Hypothalamus (tissue), 51 donors: ENCODE measurements around the gene TEX47.

Source experiments
- DNase-seq, 51 donors: peaks; one replicate each; lab custom pipeline; 2025; lab: John Stamatoyannopoulos, UW

The TEX47 gene

DNA sequence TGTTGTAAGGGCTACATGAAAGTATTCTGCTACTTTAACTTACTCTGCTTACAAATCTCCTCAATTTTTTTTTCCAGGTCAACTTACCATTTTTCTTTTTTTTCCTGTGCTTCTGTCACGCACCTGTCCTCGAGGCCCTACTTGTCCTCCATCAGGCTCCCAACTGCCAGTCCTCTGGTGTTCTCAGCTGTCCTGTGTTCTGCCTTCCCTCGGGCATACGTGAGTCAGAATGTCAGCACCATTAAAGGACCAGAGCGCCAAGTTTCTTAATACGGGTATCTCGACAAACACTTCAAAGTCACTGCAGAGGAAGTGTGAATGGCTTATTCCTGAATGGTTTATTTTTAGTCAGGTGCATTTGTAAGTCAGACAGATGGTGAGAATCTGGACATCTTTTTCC lies at the start of gene TEX47:
TSS of gene TEX47 (minus strand) at position 185 of the 400 bp plus-strand sequence. CDS start 795 bp downstream, outside the sequence.
- DNase-seq = peak in 1 of 51 donors; percentile 0

DNA sequence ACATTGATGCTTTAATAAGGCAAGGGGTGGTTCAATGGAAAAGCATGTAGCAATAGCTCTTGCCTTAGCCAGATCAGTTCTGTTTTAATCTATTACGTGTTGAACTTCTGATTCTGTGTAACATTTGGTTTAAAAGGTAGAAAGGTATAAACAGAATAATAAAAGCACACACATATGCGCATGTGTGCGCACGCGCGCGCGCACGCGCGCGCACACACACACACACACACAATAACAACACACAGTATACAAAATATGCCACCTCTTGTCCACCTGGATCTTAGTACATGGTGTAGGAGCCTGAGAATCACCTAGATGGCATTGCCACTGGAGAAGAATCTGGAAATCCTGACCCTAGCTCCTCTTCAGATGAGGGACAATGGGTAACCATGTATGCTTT lies 49.6 kb upstream of the TEX47 start:
- DNase-seq = peak in 1 of 51 donors; percentile 1

DNA sequence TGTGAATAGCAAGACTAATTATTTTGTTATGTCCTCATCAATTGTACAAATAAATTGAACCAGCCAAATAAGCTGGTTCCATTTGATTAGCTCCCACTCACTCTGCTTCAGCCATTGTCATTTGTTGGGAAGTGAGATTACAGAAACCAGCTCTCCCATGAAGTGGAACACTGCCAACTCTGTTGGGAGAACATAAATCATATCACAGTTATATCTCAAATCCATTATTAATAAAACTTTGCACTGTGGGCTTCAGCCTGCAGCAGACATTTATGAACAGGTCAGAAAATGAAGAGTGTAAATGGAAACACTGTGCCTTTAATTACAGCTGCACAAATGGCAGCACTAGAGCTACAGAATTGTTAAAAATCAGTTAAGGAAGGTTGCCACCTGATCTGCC lies 46.7 kb upstream of the TEX47 start:
- no peak for DNase-seq

DNA sequence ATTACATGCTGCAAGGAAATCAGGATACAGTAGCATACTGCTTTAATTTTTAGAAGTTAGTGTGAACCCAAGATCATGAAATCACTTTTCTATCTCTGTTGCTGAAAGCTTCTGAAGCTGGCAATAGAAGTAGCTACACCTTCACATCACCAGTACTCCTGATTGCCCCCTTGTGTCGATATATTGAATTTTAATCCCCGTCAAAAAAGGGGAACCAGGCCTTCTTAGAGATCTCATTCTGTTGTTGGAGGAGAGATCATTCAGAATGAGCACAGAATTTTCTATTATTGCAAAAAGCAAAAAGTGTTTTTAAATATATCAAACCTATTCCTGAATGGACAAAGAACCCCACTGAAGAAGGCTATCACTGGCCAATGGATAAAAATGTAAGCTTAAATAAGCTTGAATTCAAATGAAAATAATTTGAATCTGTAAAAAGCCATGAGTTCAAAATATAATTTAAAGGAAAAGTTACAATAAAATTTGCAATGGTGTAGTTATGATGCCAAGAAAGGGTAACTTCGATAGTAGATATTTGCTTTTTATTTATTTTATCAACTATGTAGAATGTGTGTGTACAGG lies 39.7 kb upstream of the TEX47 start:
- no peak for DNase-seq

DNA sequence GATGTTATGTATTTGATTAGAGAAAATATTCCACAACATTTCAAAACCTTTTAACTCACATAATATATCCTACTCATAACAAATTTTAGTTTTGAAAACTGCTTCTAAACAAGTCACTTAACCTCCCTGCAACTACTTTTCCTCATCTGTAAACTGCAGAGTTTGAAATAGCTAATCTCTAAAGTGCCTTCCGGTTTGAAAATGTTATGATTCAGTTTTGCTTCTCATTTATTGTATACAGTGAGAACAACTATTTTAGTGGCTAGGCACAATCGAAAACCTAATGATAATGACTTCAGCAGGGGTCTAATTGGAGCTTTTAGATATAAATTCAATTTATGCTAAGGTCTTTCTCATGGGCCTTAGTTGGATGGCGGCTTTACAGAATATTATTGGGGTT lies 30.7 kb upstream of the TEX47 start:
- DNase-seq = no peak

DNA sequence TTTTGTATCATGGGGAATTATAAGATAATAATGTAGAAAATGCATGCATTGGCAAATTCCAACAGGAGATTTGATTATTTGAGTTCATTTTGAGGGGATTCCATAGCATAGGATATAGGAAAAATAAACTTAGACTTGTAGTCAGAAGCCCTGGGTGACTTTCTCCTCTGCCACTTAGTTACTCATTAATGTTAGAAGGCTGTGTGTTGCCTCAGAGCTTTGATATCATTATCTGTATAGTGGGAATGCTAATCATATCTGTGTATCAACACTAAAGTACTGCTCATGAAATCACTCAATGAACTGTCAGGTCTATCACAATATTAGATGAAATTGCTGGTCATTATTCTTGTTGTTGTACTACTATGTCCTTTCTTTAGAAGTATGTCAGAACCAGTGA lies 23.0 kb upstream of the TEX47 start:
- no peak for DNase-seq

DNA sequence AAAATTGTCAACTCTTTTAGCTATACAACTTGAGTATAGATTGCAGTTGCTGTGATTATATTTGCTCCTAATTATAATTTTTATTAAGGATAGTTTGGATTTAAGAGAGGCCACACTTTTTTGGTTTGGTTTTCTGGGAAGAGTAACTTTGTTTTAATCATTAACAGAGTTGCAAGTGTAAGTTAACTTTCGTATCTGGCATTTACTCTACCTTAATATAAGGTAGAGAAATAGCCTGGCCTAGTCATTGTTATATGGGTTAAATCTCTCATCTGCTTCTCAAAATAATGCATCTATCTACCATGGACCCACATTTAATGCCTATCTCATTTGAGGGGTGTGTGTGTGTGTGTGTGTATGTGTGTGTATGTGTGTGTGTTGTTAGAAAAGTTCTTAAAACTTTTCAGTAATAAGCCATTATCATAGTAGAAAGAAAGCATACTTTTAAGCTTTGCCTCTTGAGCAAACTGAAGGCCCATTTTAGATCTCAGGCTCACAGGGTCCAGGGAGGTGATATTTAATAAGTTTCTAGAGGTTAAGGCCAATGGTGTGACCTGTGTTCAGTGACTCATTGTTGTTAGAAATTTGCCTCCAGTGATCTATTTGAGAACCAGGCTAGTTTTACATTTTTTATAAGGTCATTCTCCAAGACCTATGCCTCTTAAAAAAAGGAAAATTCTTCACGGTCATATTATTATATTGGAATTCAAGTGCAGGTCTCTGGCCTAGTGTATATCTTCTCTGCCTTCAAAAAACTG lies 10.9 kb upstream of the TEX47 start:
- no peak for DNase-seq

DNA sequence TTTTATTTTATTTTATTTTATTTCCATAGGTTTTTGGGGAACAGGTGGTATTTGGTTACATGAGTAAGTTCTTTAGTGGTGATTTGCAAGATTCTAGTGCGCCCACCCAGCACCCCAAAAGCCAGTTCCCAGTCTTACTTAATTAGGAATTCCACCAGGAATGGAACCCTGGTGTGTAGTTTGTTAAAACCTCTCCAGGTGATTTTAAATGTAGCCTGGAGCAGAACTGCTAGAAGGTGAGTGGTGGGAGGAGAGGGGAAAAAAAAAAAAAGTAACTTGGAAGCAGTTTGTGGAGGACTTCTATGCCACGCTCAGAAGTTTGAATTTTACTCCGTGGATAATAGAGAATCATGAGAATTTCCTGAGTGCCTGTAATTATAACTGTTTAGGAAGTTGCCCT lies 5.5 kb upstream of the TEX47 start:
- no peak for DNase-seq

DNA sequence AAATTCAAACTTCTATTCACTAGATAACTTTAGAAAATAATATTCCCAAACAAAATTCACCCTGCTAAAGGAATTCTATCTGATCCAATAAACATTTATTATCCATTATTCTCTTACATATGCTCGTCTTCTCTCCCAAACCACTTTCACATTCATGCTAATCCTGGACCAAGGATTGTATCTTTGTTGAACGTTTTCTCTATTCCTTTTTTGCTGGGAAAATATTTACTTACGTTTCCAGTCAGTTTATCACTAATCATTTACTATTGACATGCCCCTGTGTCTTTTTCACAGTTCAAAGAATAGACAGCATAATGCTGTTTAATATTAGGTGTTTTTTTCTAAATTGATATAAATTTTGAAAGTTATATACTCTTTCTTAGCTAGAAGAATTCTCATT lies 3.2 kb downstream of the TEX47 start:
- DNase-seq = no peak

DNA sequence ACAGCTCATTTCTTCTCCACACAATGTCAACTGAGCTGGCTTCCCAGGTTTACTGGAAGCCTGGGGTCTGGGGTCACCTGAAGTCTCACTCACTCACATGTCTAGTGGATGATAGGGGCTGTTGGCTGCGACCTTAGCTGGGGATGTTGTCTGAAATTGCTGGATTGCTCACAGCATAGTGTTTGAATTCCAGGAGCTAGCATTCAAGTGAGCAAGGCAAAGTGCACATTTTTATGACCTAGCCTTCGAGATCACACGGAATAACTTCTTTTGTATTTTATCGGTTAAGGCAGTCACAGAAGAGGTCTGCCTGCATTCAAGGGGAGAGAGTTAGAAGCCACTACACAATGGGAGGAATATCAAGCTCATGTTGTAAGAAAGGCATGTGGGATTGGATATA lies 3.6 kb downstream of the TEX47 start:
- DNase-seq = no peak

DNA sequence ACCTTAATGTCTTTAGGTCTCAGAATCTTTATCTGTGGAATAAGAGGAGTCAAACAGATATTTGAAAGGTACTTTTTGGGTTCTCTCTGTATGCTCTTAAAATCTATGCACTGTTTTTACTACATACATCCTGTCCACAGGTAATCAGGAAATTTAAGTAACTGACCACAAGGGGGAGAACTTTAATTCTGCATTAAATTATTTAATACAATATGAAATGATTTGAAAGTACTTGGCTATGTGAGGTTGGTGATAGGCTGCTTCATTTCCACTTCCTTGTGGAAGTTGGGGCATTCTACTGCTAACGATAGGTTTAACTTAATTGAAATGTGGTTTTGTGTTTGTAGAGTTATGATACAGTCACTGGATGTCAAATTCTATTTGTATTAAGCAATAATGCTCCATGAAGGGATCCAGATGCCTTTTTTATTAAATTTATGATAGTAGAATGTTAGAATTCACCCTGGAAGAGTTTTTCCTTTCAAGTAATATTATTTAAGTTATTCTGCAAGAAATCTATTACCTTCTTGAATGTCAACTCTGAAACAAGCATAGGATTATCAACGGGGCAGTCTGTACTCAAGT lies 6.0 kb downstream of the TEX47 start:
- DNase-seq = no peak

DNA sequence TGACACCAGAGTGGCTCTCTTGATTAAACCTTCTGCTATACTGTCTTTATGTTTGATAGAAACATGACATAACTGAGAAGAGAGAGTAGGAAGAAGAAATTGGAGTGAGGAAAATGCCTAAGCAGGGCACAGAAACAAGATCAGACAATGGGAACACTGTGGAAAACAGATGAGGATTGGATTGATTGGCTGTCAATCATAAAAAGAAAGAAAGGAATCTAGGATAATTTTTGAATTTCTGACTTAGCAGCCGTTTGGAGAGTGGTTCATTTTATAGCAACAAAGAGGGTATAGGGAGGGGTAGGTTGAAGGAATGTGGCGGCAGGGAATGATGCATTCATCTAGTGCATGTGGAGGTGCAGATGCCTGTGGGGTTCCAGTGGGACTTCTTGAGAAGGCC lies 7.8 kb downstream of the TEX47 start:
- no peak for DNase-seq

DNA sequence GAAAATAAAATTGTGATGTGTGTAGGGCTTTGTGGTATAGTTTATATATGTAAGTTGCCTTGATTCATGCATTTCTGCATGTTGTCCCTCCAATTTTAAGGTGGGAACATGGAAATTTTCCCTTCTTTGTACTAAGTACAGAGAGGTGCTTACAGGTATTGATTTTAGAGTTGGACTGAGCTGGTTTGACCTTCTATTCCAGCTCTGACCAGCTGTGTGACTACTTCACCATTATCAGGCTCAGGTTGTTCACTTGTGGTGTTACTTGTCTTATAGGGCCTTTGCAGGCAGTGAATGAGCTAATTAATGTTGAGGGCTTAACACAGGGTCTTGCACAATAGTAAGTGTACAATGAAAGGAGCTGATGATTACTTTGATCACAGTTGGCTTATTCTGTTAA lies 19.7 kb downstream of the TEX47 start:
- no peak for DNase-seq

DNA sequence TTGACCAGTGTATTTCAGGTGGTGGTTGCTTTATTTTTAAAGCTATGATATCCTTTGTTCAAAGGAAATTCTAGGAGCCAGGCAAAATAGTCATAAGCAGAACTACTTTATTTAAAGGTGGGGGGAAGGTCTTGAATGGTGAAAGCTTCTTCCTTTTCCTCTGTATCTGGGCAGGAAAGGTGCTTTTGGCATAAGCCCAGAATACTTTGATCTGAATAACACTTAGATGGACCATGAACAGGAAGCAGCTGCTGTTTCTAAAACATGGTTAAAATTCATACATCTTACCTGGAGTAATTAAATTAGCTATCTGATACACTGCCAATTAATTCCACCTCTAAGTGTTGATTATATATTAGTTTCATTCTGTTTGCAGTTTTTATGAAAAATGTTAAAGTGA lies 22.8 kb downstream of the TEX47 start:
- DNase-seq = no peak

DNA sequence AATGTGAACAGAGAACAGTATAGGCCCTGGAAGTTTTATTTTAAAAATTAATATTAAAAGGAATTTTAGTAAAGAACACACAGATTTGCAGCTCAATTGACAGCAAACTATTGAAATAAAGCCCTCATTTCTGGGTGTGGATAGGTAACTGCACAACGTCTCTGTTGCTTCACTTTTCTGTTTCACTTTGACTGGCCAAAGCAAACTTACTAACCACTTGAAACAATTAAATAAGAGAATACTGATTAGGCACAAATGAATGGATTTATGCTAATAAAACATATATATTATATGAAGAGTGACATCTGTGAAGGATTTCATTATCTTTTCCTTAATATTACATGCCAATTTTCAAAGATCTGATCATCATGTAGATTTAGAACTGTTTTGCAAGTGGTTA lies 24.1 kb downstream of the TEX47 start:
- DNase-seq = no peak

DNA sequence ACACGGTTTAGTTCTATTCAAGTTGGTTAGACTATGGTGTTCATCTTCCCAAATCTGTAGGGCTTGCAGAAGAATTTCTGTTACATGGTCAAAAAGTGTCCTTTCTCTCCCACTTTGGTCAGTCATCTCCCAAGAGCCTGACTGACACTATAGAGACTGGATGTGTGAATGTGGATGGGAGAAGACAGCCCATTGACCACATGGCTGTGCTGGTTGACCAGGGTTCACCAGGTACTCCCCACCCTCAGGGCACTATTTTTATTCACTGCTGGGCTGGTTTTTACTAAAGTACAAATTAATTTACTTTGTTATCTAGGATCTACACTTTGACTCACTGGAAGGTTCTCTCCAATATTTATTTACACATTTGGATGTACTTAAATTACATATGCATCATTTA lies 33.8 kb downstream of the TEX47 start:
- DNase-seq = no peak

DNA sequence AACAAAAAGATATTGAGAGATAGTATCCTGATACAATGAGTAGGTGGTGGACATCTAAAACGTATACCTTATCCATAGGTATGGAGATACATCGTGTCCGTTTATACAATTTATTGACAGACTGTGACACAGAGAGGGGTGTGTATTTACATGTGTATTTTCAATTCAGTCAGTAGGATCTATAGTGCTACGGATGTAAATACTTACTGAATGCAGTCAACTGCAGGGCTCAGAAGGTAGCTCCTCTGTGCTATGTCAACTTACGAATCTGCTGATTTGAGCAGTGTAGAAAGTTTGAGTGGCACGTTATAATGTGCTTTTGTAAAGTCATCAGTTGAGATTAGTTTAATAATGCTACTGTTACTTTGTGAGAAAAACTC lies 35.4 kb downstream of the TEX47 start:
- peak in 1 of 51 donors; percentile 15 for DNase-seq

DNA sequence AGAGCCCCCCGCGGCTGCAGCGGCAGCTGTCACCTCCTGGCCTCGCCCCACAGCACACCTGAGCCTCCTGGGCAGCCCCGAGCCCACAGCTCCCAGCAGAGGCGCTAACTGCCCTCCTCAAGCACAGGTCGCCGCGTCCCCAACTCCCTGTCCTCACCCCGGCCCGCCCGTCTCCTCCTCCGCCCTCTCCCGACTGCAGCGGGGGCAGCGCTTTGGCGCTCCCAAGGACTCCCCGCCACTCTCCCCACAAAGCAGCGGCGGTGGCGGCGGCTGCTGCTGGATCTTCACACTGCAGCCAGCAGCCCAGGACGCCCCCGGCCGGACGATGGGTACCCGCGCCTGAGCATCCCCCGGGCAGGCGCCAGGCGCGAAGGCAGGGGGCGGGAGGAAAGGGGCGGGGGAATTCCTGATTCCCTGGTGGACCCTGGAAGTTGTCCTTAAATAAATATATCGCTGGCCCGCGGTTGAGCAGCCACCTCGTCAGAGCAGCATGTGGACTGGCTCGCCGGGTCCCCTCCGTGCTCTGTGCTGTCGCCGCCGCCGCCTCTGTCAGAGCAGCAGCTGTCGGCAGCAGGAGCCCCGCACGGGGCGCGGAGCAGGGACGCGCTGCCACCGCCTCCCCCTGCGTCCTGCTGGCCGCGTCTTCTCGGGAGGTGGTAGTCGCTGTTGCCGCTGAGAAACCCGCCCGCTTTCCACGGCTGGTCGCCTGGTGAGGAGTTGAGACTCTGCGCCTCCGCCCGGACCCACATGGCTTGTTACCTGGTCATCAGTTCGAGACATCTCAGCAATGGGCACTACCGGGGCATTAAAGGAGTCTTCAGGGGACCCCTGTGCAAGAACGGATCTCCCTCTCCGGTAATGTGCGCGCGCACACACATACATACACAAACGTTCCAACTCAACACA lies 36.1 kb downstream of the TEX47 start, which contains the start of gene ZNF804B:
TSS of gene ZNF804B (plus strand) at position 471 of the 906 bp plus-strand sequence. CDS start at position 748, 277 bp downstream.
- peak in 32 of 51 donors; percentile 6 to 60 (median 27) for DNase-seq

DNA sequence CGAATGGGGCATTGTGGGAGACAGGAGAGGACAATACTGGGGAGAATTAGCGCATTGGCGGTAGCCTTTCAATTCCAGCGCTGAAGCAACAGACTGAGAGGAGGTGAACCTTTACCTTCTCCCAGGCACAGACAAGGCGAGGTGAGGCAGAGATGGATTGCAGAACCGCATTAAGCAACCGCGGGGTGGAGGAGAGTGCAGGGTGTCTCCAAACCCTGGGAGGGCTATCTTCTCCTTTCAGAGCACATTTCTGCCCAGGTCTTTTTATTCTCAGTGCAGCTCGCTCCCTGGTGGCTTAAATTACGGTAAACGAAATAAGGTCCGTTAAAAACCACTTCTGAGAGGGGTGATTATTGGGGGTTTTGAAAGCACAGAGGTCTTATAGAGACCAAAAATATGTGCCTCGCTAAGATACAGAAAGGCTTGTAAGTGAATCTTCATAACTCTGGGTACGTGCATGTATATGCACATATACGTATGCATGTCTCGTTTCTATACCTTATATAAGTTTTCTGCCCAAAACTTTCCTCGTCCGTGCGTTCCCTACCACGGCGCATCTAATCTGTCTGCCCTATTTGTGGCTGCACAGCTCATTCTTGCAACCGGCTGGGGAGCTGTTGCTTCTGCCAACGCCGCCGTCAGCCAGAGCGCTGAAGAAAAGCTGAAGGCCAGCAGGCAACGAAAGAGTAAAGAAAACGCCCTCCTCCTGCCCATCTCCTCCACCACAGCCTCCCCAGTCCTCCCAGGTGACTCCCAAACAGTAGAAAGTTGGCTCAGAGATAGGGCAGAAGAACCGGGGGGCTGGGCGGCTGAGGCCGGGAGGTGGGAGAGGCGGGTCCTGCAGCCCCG lies 36.9 kb downstream of the TEX47 start:
- DNase-seq = peak in 32 of 51 donors; percentile 1 to 48 (median 18)

DNA sequence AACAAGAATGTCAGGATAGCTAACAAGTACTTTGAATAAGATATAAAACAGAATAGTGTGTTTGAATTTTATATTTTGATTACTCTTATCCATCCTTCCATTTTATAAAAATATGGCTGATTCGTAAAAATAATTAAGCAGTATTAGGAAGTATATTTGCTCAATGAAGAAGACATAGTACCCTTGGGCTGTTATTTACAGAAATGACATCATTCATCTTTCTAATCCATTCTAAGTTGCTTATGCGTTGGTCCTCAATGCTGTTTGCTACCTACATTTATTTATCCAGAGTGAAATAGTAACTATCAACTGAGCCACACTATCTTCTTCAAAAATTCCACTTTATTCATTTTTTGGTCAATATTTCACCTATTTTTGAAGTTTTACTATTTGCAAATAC lies 38.2 kb downstream of the TEX47 start:
- no peak for DNase-seq
